Psoas muscle (tissue), 8 donors: ENCODE data around the gene GGCT. TPM values are rescaled to one million over a fixed set of nuclear protein-coding genes. Genes with fewer than 3 reads are reported as not detected.

ENCODE experiments used
- ATAC-seq, 4 donors: fragments of 200-7000 bp; cut with Tn5 transposase; one replicate each; pipeline ENCODE4 v1.9.1; 2020; ENCODE audit warnings: moderate library complexity in 3 of 4, mild to moderate bottlenecking in 2 of 4
- DNase-seq, 2 donors: peaks; one replicate each; pipeline ENCODE4 v3.0.0-alpha.2; 2020
- H3K27ac ChIP-seq: fragments of 200-600 bp; one replicate; pipeline ENCODE4 v1.8.0; 2022
- H3K27me3 ChIP-seq, 3 donors: fragments of 200-600 bp in 1 of 3; one replicate each; pipeline versions ENCODE4 v1.6.1 to v1.8.0; 2013 to 2022; ENCODE audit warnings: low read length in 2 of 3, mild to moderate bottlenecking in 2 of 3, moderate library complexity in 1 of 3; ENCODE audit not compliant: insufficient read depth in 3 of 3
- H3K36me3 ChIP-seq, 2 donors: fragments of 200-600 bp in 1 of 2; one replicate each; pipeline versions ENCODE4 v1.6.1 to v1.8.0; 2013 to 2022; ENCODE audit warnings: low read depth in 1 of 2, mild to moderate bottlenecking in 1 of 2, moderate library complexity in 1 of 2; ENCODE audit not compliant: insufficient read depth in 1 of 2
- H3K4me1 ChIP-seq: fragments of 200-600 bp; one replicate; pipeline ENCODE4 v1.8.0; 2022
- H3K4me3 ChIP-seq: fragments of 200-600 bp; one replicate; pipeline ENCODE4 v1.8.0; 2022; ENCODE audit warnings: mild to moderate bottlenecking
- H3K9me3 ChIP-seq: fragments of 200-600 bp; one replicate; pipeline ENCODE4 v1.8.0; 2022
- WGBS, 3 donors: extraction: QIAGEN DNeasy Blood & Tissue Kit; methylation state at CpG; one replicate each; pipeline versions ENCODE4 v1.1.6 to v1.1.7; 2013; 5-methylcytosine and 5-hydroxymethylcytosine counted together
- intact Hi-C, 2 donors: fragments of 100-400 bp; cut with DNase I; formaldehyde crosslinking; loops; one replicate each; pipeline versions ENCODE4 v1.11.0 to v1.14.2; 2022
- polyA plus RNA-seq, 3 donors: library from polyadenylated mRNA; stranded (reverse); fragments of 200-250 nt; gene quantifications; one replicate each; pipeline ENCODE4 v1.2.3, GENCODE V29; 2013
- total RNA-seq, 4 donors: library from RNA; stranded (reverse); fragmentation: NEBNext Ultra II Directional in 2 of 4; extraction: Animal tissue kit (Norgen Biotek cat#: 25700) in 2 of 4; gene quantifications; one replicate each; pipeline versions ENCODE4 v1.2.1 to v1.2.4, GENCODE V29; 2021 to 2023
- TF ChIP-seq, protein P1 (sequence below): fragments of 200-600 bp; IDR thresholded peaks from one replicate; pipeline ENCODE4 v1.8.0; 2022; ENCODE audit warnings: antibody characterized with exemption
- donor health status: healthy with polysubstance abuse.
- donor health status: DM: no; HTN: no; CAD: no; lungs with moderate emphysema.
- donor health status: Bipolar disorder and iron deficiency.
- donor health status: healthy.
- donor health status: DM: yes; HTN: yes; CAD: no.
- donor health status: DM: no; HTN: no; CAD: no.
- donor health status: DM: no; HTN: no; CAD: no.
- donor health status: DM: yes; HTN: yes; CAD: no.

The GGCT gene
- total and polyA plus RNA-seq, 7 donors: 16.2 to 55.7 (median 20.6) TPM

DNA sequence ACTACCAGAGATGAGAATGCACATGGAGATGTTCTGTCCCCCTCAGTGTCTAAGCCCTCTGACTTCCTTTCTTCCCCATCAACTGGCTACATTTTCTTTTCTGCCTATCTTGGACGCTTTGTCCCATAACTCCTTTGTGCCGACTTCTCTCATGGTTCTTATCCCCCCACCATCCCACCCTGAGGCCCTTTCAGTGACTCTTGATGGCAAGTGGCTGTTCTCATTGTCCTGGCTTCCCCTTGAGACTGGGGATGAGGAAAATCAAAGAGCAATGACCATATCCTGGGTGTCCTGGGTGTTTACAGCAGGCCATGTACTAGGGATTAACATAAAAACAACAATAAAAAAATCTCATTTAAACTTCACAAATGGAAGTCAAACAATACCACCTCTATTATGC lies 18.8 kb upstream of the GGCT start:
- no peaks in the 10 kb centered on the region for H3K27me3 ChIP-seq
- DNase-seq (no peak), ATAC-seq (no peak)
- no peaks in the 10 kb centered on the region for H3K9me3 ChIP-seq
- TF ChIP-seq, protein P1, sequence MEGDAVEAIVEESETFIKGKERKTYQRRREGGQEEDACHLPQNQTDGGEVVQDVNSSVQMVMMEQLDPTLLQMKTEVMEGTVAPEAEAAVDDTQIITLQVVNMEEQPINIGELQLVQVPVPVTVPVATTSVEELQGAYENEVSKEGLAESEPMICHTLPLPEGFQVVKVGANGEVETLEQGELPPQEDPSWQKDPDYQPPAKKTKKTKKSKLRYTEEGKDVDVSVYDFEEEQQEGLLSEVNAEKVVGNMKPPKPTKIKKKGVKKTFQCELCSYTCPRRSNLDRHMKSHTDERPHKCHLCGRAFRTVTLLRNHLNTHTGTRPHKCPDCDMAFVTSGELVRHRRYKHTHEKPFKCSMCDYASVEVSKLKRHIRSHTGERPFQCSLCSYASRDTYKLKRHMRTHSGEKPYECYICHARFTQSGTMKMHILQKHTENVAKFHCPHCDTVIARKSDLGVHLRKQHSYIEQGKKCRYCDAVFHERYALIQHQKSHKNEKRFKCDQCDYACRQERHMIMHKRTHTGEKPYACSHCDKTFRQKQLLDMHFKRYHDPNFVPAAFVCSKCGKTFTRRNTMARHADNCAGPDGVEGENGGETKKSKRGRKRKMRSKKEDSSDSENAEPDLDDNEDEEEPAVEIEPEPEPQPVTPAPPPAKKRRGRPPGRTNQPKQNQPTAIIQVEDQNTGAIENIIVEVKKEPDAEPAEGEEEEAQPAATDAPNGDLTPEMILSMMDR: no peak
- H3K36me3 ChIP-seq: peaks cover 0 to 6% of the 10 kb centered on the region in 2 donors
- H3K4me1 ChIP-seq: no peaks in the 10 kb centered on the region
- WGBS, 3 donors: 93 to 100% (median 100%) methylated on average over 2 of the region's 2 CpGs
- no peak overlapping the region for H3K4me3 ChIP-seq
- H3K27ac ChIP-seq: no peak overlapping the region
- intact Hi-C loops: no loop called here

DNA sequence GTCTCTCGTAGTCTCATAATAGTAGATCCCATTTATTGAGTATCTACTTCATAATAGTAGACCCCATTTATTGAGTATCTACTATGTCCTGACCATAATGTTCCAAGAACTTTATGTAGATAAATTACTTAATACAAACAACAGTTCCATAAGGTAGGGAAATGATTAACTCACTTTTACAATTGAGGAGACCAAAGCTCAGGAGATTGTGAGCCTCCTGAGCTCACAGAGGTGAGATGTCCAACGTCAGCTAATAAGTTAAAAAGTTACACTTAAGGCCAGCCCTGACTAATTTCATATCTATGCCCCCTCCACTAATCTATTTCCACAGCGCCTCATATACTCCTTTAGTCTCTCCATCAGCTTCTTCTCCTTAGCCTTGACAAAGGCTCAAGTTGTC lies 17.5 kb upstream of the GGCT start:
- TF ChIP-seq, protein P1: no peak
- WGBS, 3 donors: 94 to 97% (median 97%) methylated on average over 3 of the region's 3 CpGs
- intact Hi-C loops: no loop called here
- no peak overlapping the region for H3K27ac ChIP-seq
- peaks cover 0 to 11% of the 10 kb centered on the region in 2 donors for H3K36me3 ChIP-seq
- H3K27me3 ChIP-seq: no peaks in the 10 kb centered on the region
- ATAC-seq (no peak), DNase-seq (no peak)
- H3K4me3 ChIP-seq: no peak overlapping the region
- H3K9me3 ChIP-seq: no peaks in the 10 kb centered on the region
- no peaks in the 10 kb centered on the region for H3K4me1 ChIP-seq

DNA sequence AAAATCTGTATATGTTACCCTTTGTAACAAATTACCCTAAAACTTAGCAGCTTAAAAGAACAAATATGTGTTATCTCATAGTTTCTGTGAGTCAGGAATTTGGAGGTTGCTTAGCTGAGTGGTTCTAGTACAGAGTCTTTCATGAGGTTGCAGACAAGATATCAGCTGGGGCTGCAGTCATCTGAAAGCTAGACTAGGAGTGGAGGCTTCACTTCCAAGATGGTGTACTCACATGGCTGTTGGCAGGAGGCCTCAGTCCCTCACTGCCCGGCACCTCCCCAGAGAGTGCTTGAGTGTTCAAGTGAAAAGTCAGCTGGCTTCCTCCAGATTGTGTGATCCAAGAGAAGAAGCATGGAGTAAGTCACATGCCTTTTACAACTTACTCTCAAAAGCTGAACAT lies 16.9 kb upstream of the GGCT start:
- TF ChIP-seq, protein P1: no peak
- no peaks in the 10 kb centered on the region for H3K27me3 ChIP-seq
- WGBS, 3 donors: 31 to 39% (median 38%) methylated on average over 1 of the region's 1 CpG
- H3K27ac ChIP-seq: no peak overlapping the region
- H3K4me1 ChIP-seq: no peaks in the 10 kb centered on the region
- intact Hi-C loops: no loop called here
- peaks cover 0 to 14% of the 10 kb centered on the region in 2 donors for H3K36me3 ChIP-seq
- ATAC-seq: peak in 3 of 4 donors; percentile 50 to 68 (median 51)
- H3K9me3 ChIP-seq: no peaks in the 10 kb centered on the region
- H3K4me3 ChIP-seq: no peak overlapping the region
- DNase-seq: peak; percentile 75 to 77

DNA sequence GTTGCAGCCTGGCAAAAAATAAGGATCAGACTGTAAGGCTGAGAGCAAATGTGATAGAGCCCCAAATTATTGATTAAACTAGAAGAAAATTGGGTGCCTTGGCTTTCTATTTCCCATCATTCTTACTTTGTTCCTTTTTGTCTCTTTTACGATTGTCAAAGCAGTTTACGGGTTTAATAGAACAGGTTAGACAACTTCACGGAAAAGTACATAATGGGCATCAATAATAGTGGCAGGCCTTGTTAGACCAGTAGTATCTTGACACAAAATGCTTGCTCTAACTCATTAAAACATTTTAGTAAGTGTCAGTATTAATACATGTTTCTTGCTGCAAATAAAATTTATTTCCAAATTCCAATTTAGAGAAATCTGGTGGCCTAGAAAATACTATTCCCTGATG lies 14.5 kb upstream of the GGCT start:
- no peaks in the 10 kb centered on the region for H3K27me3 ChIP-seq
- H3K36me3 ChIP-seq: peaks cover 0 to 17% of the 10 kb centered on the region in 2 donors
- WGBS, 3 donors: 94 to 98% (median 95%) methylated on average over 3 of the region's 3 CpGs
- intact Hi-C loops: no loop called here
- no peaks in the 10 kb centered on the region for H3K9me3 ChIP-seq
- DNase-seq (no peak), ATAC-seq (no peak)
- H3K4me3 ChIP-seq: no peak overlapping the region
- H3K27ac ChIP-seq: no peak overlapping the region
- no peaks in the 10 kb centered on the region for H3K4me1 ChIP-seq
- TF ChIP-seq, protein P1: no peak

DNA sequence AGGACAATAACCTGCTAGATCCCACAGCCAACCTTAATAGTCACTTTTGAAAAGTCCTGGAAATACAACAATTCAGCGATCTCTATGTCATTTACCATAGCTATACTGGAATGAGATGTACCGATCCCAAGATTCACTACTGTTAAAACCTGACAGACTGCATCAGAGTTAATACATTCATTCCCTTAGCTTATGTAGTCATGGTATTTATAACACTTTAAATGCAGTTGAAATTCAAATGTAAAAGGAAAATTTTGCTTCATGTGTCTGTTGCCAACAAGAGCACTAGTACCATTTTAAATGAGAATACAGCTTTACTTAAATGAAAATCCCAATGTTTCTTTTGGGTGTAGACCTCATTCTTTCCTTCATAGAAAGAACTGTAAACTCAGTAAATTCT lies 11.1 kb upstream of the GGCT start:
- H3K27ac ChIP-seq: no peak overlapping the region
- no peak overlapping the region for H3K4me3 ChIP-seq
- intact Hi-C loops: no loop called here
- no peaks in the 10 kb centered on the region for H3K4me1 ChIP-seq
- DNase-seq (no peak), ATAC-seq (no peak)
- TF ChIP-seq, protein P1: no peak
- no peaks in the 10 kb centered on the region for H3K27me3 ChIP-seq
- WGBS, 3 donors: 93 to 96% (median 93%) methylated on average over 2 of the region's 2 CpGs
- H3K36me3 ChIP-seq: peaks cover 0 to 17% of the 10 kb centered on the region in 2 donors
- H3K9me3 ChIP-seq: no peaks in the 10 kb centered on the region
